RWPE2 (cell line): ENCODE data around the gene PSME4.
"Not testable (repeated sequence)": the region's sequence is repeated elsewhere in the genome, so short reads cannot be mapped to it uniquely, and the experiment has no call there.

Source experiments
- ATAC-seq: fragments of 200-7000 bp; cut with Tn5 transposase; 3 replicates; pipeline ENCODE4 v1.9.1; 2021; ENCODE audit warnings: low read depth
- DNase-seq: peaks from one replicate; pipeline ENCODE4 v3.0.0-alpha.2; 2020; ENCODE audit warnings: low spot score
- H3K27ac ChIP-seq: fragments of 450-650 bp; 2 replicates; pipeline ENCODE4 v1.5.1; 2017; ENCODE audit warnings: mild to moderate bottlenecking; ENCODE audit not compliant: poor library complexity, severe bottlenecking
- H3K27me3 ChIP-seq: fragments of 250-450 bp; sonication (Bioruptor Pico); 2 replicates; pipeline ENCODE4 v1.5.1; 2021; ENCODE audit warnings: mild to moderate bottlenecking, moderate library complexity; ENCODE audit not compliant: insufficient read depth, poor library complexity, severe bottlenecking
- H3K36me3 ChIP-seq: fragments of 250-450 bp; sonication (Bioruptor Pico); 2 replicates; pipeline ENCODE4 v1.5.1; 2020; ENCODE audit warnings: low read depth, mild to moderate bottlenecking, moderate library complexity
- H3K4me1 ChIP-seq: fragments of 250-450 bp; sonication (Bioruptor Pico); 2 replicates; pipeline ENCODE4 v1.5.1; 2021; ENCODE audit warnings: mild to moderate bottlenecking, moderate library complexity; ENCODE audit not compliant: insufficient read depth, poor library complexity, severe bottlenecking
- H3K4me3 ChIP-seq: fragments of 250-450 bp; sonication (Bioruptor Pico); 2 replicates; pipeline ENCODE4 v1.5.1; 2021; ENCODE audit warnings: mild to moderate bottlenecking, moderate library complexity; ENCODE audit not compliant: severe bottlenecking
- H3K9me3 ChIP-seq: fragments of 250-450 bp; sonication (Bioruptor Pico); 2 replicates; pipeline ENCODE4 v1.5.1; 2021; ENCODE audit warnings: mild to moderate bottlenecking, moderate library complexity; ENCODE audit not compliant: severe bottlenecking
- CTCF ChIP-seq: fragments of 450-650 bp; IDR thresholded peaks from one replicate; pipeline ENCODE4 v1.5.1; 2017; ENCODE audit warnings: mild to moderate bottlenecking, moderate library complexity; ENCODE audit not compliant: poor library complexity, severe bottlenecking

The PSME4 gene

DNA sequence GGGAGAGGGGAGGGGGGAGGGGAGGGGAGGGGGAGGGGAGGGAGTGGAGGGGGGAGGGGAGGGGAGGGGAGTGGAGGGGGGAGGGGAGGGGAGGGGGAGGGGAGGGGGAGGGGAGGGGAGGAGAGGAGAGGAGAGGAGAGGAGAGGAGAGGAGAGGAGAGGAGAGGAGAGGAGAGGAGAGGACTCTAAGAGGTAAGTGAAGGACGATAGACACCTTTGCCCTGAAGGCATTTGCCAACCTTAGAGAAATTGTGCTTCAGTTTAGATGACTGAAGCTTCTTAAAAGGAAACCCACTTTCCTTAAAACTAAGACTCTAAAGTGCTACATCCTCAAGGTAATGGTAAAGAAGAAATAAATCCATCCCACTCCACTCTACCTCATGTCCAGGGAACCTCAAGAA is 130.2 kb downstream of the PSME4 start:
- TF ChIP-seq CTCF, result no peak
- H3K27ac ChIP-seq, result no peak overlapping the region
- no peak for ATAC-seq
- H3K4me1 ChIP-seq, result no peaks in the 10 kb centered on the region
- no peaks in the 10 kb centered on the region for H3K9me3 ChIP-seq
- H3K4me3 ChIP-seq, result no peak overlapping the region
- no peaks in the 10 kb centered on the region for H3K27me3 ChIP-seq
- no peaks in the 10 kb centered on the region for H3K36me3 ChIP-seq
- DNase-seq, result no peak

- H3K27me3 ChIP-seq, H3K4me3 ChIP-seq, H3K36me3 ChIP-seq, ATAC-seq, H3K4me1 ChIP-seq, H3K27ac ChIP-seq, H3K9me3 ChIP-seq, DNase-seq: not testable (repeated sequence)
Observed at GRCh38 chr2:53829980-53830290, 140.9 kb downstream of the PSME4 start.

DNA sequence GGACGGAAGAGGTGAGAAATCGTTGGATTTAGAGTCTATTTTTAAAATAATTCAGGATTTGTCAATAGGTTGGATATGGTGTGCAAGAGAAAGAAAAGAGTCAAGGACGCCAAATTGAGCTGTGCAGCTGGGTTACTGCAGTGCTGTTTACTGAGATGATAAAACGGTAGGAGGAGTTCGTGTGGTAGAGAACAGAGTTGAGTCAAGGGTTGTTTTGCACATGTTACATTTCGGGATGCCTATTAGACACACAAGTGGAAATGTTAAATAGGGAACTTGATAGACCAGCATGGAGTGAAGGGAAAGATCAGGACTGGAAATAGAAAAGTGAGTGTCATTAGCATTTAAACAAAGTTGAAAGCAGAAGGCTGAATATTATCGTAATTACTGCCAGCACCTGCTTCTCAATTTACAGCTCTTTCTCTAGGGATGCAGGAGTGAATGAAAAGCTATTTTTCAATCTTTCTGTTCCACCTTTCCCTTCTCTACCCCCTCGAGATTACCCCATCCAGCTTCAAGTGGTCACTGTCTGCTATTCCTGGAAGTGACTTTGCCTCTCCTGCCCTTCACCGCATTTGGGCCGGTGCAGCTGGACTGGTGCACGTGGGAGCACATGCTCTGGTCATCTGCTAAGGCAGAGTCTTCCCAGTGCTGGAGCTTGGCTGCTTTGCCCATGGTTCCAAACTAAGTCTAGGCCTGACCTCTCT is 141.4 kb downstream of the PSME4 start:
- no peak overlapping the region for H3K4me3 ChIP-seq
- H3K27me3 ChIP-seq, result no peaks in the 10 kb centered on the region
- TF ChIP-seq CTCF, result no peak
- H3K4me1 ChIP-seq, result no peaks in the 10 kb centered on the region
- no peaks in the 10 kb centered on the region for H3K36me3 ChIP-seq
- no peak overlapping the region for H3K27ac ChIP-seq
- H3K9me3 ChIP-seq, result no peaks in the 10 kb centered on the region
- DNase-seq (no peak), ATAC-seq (no peak)

GRCh38 chr2:53828331-53828730 is 142.5 kb downstream of the PSME4 start:
- Histone ChIP-seq H3K9me3 (no peaks in the 10 kb centered on the region), H3K4me1 (no peaks in the 10 kb centered on the region), H3K36me3 (no peaks in the 10 kb centered on the region), H3K27ac (no peak overlapping the region), H3K4me3 (no peak overlapping the region), H3K27me3 (no peaks in the 10 kb centered on the region)
- DNase-seq (no peak), ATAC-seq (no peak)
- TF ChIP-seq CTCF, result no peak

DNA sequence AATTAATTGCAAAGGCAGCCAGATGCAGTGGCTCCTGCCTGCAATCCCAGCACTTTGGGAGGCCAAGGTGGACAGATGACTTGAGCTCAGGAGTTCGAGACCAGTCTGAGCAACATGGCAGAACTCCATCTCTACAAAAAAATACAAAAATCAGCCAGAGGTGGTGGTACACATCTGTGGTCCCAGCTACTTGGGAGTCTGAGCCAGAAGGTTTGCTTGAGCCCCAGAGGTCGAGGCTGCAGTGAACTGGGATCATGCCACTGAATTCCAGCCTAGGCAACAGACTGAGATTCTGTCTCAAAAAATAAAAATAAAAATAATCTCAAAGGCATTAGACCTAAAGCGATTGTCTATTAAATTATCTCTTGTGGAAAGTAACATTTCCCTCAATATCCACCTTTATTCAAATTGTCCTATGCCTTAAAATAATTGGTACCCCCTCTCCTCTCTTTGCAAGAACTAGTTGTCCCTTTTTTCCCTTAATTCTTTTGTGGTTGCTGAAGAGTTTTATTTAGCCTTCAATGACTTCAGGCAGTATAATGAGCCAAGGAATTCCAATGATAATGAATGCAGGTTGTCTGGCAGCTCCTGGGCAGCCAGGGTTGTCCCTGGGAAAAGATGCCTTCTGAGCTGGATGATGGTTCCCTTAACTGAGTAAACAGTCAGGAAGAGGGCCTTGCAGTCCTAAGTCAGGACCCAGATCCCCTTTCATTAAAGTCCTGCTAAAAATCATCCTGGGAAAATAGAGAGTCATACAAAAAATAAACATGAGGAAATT is 143.2 kb downstream of the PSME4 start:
- Histone ChIP-seq H3K36me3 (no peaks in the 10 kb centered on the region), H3K27ac (no peak overlapping the region), H3K27me3 (no peaks in the 10 kb centered on the region), H3K4me1 (no peaks in the 10 kb centered on the region), H3K9me3 (no peaks in the 10 kb centered on the region), H3K4me3 (no peak overlapping the region)
- DNase-seq (no peak), ATAC-seq (no peak)
- TF ChIP-seq CTCF, result no peak
